ENCODE data around the gene CCL4.
A peak's percentile ranks its signal among the peaks of the same experiment; 100 is the strongest.

Gene CCL4

GRCh38 chr17:36144014-36144413 lies 40.4 kb downstream of the CCL4 start:
- DNase-seq (ENCODE audit: low spot score), result no peak

- DNase-seq (ENCODE audit: low spot score), result no peak
Observed at GRCh38 chr17:36144981-36145729, 41.5 kb downstream of the CCL4 start.

- DNase-seq (ENCODE audit: low spot score), result no peak
Observed at GRCh38 chr17:36147601-36148000, 44.0 kb downstream of the CCL4 start.

GRCh38 chr17:36148559-36149295 lies 45.1 kb downstream of the CCL4 start:
- peak; percentile 49 for DNase-seq (ENCODE audit: low spot score)

- no peak for DNase-seq (ENCODE audit: low spot score)
Observed at GRCh38 chr17:36149296-36149820, 45.7 kb downstream of the CCL4 start.

GRCh38 chr17:36151891-36152638 lies 48.4 kb downstream of the CCL4 start:
- DNase-seq (ENCODE audit: low spot score), result no peak

- DNase-seq (ENCODE audit: low spot score), result no peak
Observed at GRCh38 chr17:36152639-36153120, 49.1 kb downstream of the CCL4 start.

- DNase-seq (ENCODE audit: low spot score), result no peak
Observed at GRCh38 chr17:36153895-36154610, 50.4 kb downstream of the CCL4 start.
